Ramos (cell line): ENCODE measurements around the gene NYNRIN.
"Not testable (repeated sequence)": the region's sequence is repeated elsewhere in the genome, so short reads cannot be mapped to it uniquely, and the experiment has no call there.

Experiments
- in situ Hi-C: fragments of 300-500 bp; cut with MboI; formaldehyde crosslinking; loops from one replicate; pipeline ENCODE4 v1.14.3; 2022; ENCODE audit warnings: low sequenced_read_pairs; ENCODE audit not compliant: unreplicated experiment

The NYNRIN gene

DNA sequence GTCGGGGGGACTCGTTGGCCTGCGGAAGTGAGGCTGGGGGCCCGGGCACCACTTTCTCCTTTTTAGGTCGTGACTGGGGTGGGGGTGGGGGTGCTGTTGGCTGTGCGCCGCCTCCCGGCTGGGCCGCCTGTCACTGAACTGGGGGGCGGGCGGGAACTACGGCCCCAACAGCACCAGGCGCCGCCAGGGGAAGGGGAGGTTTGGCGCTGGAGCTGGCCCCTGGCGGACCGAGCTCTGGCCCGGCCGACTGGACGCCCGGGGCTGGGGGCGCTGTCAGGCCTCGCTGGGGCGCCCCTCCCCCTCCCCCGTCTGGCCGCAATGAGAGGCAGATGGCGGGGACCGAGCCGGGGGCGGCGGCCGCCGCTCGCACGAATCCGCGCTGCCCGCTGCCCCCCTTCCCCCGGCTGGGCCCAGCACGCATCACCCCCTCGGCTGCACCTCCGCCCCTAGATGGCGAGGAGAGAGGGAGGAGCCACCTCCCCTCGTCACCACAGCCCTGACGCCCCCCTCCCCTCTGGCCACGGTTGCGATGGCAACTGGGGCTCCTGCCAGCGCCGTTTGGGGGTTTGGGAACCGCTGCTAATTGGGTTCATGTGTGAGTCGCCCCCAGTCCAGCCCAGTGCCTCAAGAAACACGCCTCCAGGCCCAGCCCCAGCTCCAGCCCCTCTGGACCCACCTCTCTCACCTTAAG, 30.1 kb upstream of the NYNRIN start:
- in situ Hi-C loops, result loop anchor here (5.0 kb wide), 1 partner anchor 64 kb away; no protein-coding TSS in a partner anchor

DNA sequence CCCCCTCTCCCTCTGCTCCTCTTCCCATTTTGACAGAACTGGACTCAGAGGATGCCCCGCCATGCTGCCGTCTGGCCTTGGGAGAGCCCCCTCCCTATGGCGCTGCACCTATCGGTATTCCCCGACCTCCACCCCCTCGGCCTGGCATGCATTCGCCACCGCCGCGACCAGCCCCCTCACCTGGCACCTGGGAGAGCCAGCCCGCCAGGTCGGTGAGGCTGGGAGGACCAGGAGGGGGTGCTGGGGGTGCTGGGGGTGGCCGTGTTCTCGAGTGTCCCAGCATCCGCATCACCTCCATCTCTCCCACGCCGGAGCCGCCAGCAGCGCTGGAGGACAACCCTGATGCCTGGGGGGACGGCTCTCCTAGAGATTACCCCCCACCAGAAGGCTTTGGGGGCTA, 29.3 kb upstream of the NYNRIN start:
- in situ Hi-C loops, result loop anchor here (5.0 kb wide), 1 partner anchor 63 kb away; no protein-coding TSS in a partner anchor

DNA sequence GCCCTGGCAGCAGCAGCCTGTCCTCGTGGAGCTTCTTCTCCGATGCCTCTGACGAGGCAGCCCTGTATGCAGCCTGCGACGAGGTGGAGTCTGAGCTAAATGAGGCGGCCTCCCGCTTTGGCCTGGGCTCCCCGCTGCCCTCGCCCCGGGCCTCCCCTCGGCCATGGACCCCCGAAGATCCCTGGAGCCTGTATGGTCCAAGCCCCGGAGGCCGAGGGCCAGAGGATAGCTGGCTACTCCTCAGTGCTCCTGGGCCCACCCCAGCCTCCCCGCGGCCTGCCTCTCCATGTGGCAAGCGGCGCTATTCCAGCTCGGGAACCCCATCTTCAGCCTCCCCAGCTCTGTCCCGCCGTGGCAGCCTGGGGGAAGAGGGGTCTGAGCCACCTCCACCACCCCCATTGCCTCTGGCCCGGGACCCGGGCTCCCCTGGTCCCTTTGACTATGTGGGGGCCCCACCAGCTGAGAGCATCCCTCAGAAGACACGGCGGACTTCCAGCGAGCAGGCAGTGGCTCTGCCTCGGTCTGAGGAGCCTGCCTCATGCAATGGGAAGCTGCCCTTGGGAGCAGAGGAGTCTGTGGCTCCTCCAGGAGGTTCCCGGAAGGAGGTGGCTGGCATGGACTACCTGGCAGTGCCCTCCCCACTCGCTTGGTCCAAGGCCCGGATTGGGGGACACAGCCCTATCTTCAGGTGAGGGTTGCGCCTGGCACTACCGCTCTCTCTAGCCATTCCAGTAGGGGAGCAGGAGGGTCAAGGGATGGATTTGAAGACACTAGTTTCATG, 28.7 kb upstream of the NYNRIN start:
- in situ Hi-C loops, result loop anchor here (5.0 kb wide), 2 partner anchors 42 to 62 kb away; no protein-coding TSS in a partner anchor

DNA sequence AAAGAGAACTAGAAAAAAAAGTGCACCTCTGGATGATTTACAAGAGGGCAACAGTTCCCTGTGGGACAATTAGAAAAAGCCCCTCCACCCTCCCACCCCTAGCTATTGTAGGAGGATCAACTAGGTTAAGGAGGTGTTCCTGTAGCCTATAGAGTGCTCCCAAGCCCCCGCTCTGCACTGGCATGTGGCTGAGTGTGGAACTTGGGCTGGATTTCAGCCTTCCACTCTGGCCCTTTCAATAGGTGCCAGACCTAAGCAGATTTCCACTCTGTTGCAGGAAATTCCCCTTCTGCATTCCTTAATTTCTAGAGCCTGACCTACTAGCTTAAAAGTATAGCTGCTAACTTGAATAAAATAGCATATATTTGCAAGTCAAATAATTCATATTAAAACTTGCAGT, 28.1 kb upstream of the NYNRIN start:
- in situ Hi-C loops, result loop anchor here (5.0 kb wide), 1 partner anchor 42 kb away; no protein-coding TSS in a partner anchor

DNA sequence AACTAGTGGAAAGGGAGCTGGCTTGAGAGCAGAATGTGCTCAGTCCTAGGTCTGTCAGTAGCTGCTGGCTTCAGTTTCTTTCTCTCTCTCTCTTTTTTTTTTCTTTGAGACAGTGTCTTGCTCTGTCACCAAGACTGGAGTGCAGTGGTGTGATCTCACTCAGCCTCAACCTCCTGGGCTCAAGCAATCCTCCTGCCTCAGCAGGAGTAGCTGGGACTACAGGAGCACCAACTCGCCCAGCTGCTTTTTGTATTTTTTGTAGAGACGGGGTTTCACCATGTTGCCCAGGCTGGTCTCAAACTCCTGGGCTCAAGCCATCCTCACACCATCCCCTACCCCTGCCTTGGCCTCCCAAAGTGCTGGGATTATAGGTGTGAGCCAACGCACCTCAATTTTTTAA, 27.2 kb upstream of the NYNRIN start:
- in situ Hi-C loops, result loop anchor here (5.0 kb wide), 1 partner anchor 41 kb away; no protein-coding TSS in a partner anchor

DNA sequence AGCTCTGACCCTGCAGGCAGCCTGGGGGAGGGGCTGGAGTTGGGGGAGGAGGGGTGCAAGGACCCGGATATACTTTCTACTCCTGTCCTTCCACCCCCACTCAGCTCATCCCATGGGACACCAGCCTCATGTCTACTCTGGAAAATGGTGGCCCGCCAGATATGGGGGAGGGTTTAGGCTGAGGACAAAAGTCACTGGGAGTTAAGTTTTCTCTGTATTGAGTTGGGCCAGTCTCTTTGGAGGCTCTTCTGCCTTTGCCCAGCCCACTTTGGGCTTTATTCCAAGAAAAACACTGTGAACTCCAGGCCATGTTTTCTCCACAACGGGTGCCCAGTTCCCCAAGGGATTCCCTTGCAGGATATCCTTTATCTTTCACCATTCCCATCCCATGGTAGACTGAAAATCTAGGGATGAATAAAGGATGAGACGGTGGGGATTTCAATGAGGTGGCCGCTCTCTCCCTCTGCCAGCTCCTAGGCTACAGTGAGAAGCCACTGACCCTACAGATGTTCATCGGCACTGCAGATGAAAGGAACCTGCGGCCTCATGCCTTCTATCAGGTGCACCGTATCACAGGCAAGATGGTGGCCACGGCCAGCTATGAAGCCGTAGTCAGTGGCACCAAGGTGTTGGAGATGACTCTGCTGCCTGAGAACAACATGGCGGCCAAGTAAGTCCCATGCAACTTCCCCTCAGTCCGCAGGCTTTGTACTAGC, 25.9 kb upstream of the NYNRIN start:
- in situ Hi-C loops, result loop anchor here (5.0 kb wide), 1 partner anchor 39 kb away; no protein-coding TSS in a partner anchor

DNA sequence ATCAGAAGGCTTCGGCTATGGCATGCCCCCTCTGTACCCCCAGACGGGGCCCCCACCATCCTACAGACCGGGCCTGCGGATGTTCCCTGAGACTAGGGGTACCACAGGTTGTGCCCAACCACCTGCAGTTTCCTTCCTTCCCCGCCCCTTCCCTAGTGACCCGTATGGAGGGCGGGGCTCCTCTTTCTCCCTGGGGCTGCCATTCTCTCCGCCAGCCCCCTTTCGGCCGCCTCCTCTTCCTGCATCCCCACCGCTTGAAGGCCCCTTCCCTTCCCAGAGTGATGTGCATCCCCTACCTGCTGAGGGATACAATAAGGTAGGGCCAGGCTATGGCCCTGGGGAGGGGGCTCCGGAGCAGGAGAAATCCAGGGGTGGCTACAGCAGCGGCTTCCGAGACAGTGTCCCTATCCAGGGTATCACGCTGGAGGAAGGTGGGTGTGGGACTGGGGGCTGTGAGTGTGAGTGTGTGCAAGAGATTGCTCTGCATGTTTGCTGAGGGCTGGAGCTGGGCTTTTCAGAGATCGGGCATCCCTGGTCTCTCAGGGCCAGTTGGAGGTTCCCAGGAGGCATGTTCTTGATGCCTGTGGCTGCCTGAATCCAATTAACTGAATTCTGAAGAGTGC, 22.2 kb upstream of the NYNRIN start:
- in situ Hi-C loops, result no loop called here

DNA sequence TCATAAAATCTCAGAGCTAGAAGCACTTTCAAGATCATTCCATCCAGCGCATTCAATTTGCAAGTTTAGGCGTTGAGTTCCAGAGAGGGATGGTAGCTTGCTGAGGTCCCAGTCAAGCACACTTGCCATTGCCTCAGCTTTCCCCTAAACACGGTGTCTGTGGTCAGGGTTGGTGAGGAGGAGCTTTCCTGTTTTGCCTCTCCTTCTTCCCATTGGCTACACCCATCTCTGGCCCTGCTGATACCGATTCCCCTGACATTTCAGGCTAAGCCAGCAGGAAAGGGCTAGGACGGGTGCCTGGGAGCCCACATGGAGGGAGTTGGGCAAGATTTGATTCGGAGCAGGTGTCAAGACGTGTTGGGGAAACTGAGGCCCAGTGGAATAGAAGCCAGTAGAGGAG, 21.7 kb upstream of the NYNRIN start:
- in situ Hi-C loops, result no loop called here

DNA sequence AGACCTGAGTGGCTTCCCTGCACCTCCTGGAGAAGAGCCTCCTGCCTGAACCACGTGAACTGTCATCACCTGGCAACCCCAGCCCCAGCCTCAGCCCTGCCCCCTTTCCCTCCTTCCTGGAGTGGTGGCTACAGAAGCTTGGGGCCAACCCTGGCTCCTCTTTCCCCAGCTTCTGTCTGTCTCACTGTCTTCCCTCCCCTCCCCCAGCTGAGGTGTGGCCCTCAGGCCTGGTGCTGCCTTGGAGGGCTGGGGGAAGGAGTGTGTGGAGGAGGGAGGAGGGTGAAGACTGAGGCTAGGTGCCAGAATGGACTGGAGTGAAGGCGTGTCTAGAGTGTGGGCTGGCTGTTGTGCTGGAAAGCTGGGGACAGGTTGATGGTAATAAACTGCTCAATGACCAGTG, 21.1 kb upstream of the NYNRIN start:
- in situ Hi-C loops, result no loop called here

DNA sequence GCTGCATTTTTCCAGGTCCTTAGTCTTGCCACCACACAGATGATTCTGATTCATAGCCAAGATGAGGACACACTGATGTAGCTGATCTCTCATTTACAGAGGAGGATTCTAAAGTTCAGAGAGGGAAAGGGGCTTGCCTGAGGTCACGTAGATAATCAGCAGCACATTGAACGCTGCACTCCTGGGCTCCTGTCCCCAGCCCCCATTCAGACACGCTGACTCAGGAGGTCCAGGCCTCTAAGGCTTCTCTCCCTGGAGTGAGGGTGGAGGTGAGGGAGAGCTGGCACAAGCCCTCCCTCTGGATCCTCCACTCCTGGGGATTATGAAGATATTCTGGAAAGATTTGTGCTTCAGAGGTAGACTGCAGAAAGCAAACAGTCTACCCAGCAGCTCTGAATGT, 20.5 kb upstream of the NYNRIN start:
- in situ Hi-C loops, result no loop called here

DNA sequence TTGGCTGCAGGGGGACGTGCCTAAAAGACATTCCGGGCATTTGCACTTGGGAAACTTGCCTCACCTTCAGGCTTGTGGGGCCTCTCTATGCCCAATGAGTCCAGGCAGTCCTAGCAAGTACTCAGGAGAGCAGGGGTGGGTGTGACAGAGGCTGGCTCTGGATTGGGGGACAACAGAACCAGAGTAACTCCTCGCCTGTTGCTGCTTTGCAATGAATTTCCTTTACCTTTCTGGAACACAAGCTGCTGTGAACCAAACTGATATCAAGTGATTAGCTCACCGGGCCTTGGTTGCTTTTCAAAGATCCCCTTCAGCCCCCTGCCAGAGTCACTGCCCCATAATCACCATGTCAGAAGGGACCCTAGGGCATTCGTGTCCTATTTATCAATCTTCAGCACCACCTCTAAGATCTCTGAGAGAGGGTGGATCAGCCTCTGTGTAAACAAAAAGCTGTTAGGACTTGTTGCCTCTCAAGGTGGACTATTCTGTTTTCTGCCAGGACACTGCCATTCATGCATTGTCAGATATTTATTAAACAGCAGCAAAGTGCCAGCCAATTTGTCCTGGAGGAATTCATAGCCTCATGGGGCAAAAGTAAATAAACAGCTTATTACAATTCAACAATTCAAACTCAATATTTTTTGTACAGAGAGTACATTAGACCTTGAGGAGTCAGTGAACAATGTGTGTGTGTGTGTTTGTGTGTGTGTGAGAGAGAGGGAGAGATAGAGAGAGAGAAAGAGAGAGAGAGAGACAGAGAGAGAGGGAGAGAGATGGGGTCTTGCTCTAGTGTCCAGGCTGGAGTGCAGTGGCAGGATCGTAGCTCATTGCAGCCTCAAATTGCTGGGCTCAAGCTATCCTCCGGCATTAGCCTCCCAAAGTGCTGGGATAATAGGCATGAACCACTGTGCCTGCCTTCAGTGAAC, 19.6 kb upstream of the NYNRIN start:
- in situ Hi-C loops, result no loop called here

DNA sequence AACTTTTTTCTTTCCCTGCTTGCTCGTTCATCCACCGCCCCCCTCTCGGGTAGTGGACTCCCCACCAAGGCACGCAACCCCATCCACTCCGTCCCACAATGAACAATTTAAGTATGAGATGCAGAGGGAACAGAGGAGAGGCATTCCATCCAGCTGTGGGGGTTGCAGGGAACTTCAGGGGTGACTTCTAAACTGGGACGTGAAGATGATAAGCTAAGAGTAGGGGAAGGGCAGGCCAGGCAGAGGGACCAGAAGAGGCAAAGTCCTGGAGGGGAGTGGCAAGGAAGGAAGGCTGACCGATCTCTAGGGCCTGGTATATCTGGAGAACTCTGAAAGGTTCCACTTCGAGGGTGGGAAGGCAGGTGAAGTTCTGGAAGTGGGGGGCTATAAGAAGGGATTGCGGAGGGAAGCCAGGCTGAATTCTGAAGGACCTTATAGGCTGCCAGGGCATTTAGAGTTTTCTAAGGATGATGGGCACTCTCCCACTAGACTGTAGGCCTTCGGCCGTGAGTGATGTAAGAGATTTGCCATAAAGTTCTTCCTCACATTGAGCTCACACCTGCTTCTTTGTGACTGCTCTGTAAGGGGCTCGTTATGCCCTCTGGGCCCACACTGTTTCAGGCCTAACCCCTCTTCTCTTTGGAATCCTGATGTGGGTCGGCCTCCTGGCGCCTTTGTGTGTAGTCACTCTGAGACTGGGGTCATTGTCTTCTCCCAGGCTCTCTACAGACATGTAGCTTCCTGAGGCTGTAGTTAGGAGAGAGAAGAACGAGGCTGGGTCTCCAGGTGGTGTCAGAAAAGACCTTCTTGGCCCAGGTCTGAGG, 18.7 kb upstream of the NYNRIN start:
- in situ Hi-C loops, result no loop called here

DNA sequence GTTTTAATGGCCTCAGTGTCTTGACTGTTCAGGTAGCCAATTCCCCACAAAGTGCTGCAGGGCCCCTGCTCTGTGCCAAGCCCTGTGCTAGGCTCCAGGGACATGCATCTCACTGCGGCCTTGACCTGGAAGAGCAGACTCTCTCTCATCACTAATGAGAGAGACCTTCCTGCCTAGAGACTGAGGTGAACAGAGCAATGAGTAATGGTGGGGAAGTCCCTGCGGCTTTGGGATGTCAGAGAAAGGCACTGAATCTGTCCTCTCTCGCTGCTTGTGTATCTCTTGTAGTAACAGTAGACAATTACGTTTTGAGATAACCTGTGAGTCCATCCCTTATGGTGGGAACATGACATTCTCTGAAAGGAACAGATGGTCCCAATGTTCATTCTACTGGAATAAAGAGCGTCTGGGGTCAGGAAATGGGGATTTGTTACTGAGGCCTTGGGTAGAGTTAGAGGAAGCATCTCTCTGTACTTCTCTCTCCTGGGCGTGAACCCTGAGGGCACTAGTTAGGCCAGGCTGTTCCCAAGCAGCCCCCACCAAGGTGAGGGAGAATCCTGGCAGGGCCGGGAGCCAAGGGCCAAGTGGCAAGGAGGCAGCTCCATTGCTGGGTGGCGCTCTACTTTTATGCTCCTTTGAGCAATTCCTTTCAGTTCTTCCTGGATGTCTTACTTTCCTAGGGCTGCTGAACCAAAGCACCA, 17.3 kb upstream of the NYNRIN start:
- in situ Hi-C loops, result no loop called here

DNA sequence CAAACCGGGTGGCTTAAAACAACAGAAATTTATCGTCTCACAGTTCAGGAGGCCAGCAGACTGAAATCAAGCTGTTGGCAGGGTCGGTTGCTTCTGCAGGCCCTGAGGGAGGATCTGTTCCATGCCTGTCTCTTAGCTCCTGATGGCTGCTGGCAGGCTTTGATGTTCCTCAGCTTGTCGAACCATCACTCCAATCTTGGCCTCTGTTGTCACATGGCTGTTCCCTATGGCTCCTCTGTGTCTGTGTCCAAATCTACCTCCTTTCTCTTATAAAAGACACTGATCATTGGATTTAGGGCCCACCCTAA, 16.8 kb upstream of the NYNRIN start:
- in situ Hi-C loops, result no loop called here

DNA sequence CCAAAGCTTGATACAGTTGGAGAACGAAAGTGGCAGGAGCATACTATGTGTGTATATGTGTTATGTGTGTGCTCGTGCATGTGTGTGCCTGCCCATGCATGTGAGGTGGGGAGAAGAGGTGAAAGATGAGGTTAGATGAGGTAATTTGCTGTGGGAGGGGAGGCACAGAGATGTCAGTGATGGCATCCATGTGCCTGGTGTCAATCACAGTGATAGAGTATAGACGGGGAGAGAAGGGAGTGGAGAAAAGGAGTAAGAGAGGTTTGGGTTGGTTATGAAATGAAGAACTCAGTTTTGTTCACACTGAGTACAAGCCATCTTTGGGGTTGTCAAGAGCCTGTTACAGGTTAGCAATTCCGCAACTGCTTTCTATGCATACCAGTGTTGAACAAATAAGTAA, 14.6 kb upstream of the NYNRIN start:
- in situ Hi-C loops, result no loop called here

DNA sequence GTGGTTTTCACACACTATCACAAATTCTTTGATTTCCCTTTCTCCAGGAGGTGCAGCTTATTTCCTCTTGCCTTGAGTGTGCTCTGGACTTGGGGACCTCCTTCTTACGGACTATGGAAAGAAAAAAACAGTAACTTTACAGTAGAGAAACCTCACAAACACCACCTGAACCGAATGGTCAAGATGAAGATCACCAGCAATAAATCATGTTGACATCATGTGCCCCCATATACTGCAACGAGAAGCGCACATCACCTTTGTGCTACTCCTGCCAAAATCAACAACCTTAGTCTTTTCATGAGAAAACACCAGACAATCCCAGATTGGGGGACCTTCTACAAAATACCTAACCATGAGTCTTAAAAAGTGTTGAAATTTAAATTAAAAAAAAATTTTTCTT, 13.3 kb upstream of the NYNRIN start:
- in situ Hi-C loops, result no loop called here

DNA sequence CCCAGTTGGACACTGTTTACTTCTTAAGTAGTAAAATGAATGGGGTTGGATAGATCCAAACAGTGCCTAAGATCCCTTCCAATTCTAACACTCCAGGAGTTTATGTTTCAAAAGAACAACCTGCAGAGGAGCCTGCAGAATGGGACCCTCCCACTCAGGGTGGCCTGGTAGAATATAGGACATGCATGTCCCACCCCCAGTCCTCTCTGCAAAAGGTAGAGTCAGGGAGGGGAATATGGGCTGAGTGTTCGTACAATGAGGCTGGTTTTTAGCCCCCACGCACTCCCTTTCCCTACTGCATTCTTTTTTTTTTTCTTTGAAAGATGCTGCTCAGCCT, 11.8 kb upstream of the NYNRIN start:
- in situ Hi-C loops, result no loop called here

DNA sequence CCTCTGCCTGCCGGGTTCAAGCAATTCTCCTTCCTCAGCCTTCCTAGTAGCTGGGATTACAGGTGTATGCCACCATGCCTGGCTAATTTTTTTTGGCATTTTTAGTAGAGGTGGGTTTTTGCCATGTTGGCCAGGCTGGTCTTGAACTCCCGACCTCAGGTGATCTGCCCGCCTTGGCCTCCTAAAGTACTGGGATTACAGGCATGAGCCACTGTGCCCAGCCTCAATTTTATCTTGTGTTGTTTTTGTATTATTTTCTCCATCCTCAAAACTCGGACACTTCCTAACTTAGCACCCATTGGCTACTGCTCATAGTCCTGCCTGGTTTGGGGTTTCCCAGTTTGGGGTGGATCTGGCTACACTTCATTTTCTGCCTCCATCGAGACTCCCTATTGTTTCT, 11.2 kb upstream of the NYNRIN start:
- in situ Hi-C loops, result not testable (repeated sequence)
